Neural progenitor cell (in vitro differentiated cells): ENCODE results near the gene RSBN1L. TPM values are rescaled to one million over a fixed set of nuclear protein-coding genes. Genes with fewer than 3 reads are reported as not detected.

ENCODE experiments used
- DNase-seq: peaks from one replicate; pipeline ENCODE4 v3.0.0-alpha.2; 2016; ENCODE audit warnings: low spot score
- H2AFZ ChIP-seq: fragments of 200-600 bp; sonication (generic); replicated peaks from 2 replicates; pipeline ENCODE4 v1.6.1; 2016; ENCODE audit warnings: antibody characterized with exemption
- H3F3A ChIP-seq: fragments of 200-600 bp; sonication (generic); 2 replicates; pipeline ENCODE4 v1.6.1; 2016; ENCODE audit warnings: antibody characterized with exemption, low read depth
- H3K27ac ChIP-seq: fragments of 200-600 bp; sonication (generic); 2 replicates; pipeline ENCODE4 v1.5.1; 2016; ENCODE audit warnings: mild to moderate bottlenecking
- H3K27me3 ChIP-seq: fragments of 200-600 bp; sonication (generic); 2 replicates; pipeline ENCODE4 v1.6.1; 2016; ENCODE audit warnings: mild to moderate bottlenecking, moderate library complexity
- H3K36me3 ChIP-seq: fragments of 200-600 bp; sonication (generic); 2 replicates; pipeline ENCODE4 v1.5.1; 2016
- H3K4me1 ChIP-seq: fragments of 200-600 bp; sonication (generic); 2 replicates; pipeline ENCODE4 v1.6.1; 2016; ENCODE audit warnings: mixed run types
- H3K4me2 ChIP-seq: fragments of 200-600 bp; sonication (generic); 2 replicates; pipeline ENCODE4 v1.6.1; 2016
- H3K4me3 ChIP-seq: fragments of 200-600 bp; sonication (generic); 2 replicates; pipeline ENCODE4 v1.5.1; 2016
- H3K79me2 ChIP-seq: fragments of 200-600 bp; sonication (generic); 2 replicates; pipeline ENCODE4 v1.6.1; 2016; ENCODE audit warnings: low read depth
- H3K9ac ChIP-seq: fragments of 200-600 bp; sonication (generic); 2 replicates; pipeline ENCODE4 v1.6.1; 2016
- H3K9me3 ChIP-seq: fragments of 200-600 bp; sonication (generic); 2 replicates; pipeline ENCODE4 v1.5.1; 2016; ENCODE audit warnings: low read depth
- H4K20me1 ChIP-seq: fragments of 200-600 bp; sonication (generic); 2 replicates; pipeline ENCODE4 v1.6.1; 2016; ENCODE audit warnings: low read depth
- H3K27ac Mint-ChIP-seq: 3 replicates; pipeline ENCODE4 v1.8.0; 2021; ENCODE audit warnings: mixed read lengths
- H3K27me3 Mint-ChIP-seq: 2 replicates; pipeline ENCODE4 v1.8.0; 2022; ENCODE audit warnings: low read depth, mild to moderate bottlenecking, inconsistent platforms, moderate library complexity, mixed read lengths; ENCODE audit not compliant: insufficient read depth
- H3K36me3 Mint-ChIP-seq: 3 replicates; pipeline ENCODE4 v1.8.0; 2021; ENCODE audit warnings: mixed read lengths
- H3K4me1 Mint-ChIP-seq: 3 replicates; pipeline ENCODE4 v1.8.0; 2021; ENCODE audit warnings: mixed read lengths
- H3K4me3 Mint-ChIP-seq: 3 replicates; pipeline ENCODE4 v1.8.0; 2021; ENCODE audit warnings: mild to moderate bottlenecking, moderate library complexity, mixed read lengths
- H3K9me3 Mint-ChIP-seq: 3 replicates; pipeline ENCODE4 v1.8.0; 2020; ENCODE audit warnings: mixed read lengths
- CTCF ChIP-seq: fragments of 200-600 bp; sonication (generic); IDR thresholded peaks from 2 replicates; pipeline ENCODE4 v1.5.1; 2017; ENCODE audit warnings: antibody characterized with exemption, mild to moderate bottlenecking
- EZH2 ChIP-seq: fragments of 200-600 bp; sonication (generic); IDR thresholded peaks from 2 replicates; pipeline ENCODE4 v1.6.1; 2017; ENCODE audit warnings: antibody characterized with exemption, mild to moderate bottlenecking, moderate library complexity
- EZH2phosphoT487 ChIP-seq: fragments of 200-600 bp; sonication (generic); IDR thresholded peaks from 2 replicates; pipeline ENCODE4 v1.6.1; 2017; ENCODE audit warnings: antibody characterized with exemption
- total RNA-seq: library from RNA; depleted of rRNA; stranded (reverse); fragments of >200 nt; gene quantifications from 2 replicates; pipeline ENCODE4 v1.2.3, GENCODE V29; 2015; ENCODE audit warnings: low replicate concordance

The RSBN1L gene
- total RNA-seq, 1 donor from 2014 or later = 25.0 TPM

- Histone ChIP-seq H3K4me3 (peak overlapping the region; percentile 94), H3K4me2 (peak overlapping the region; percentile 95), H4K20me1 (peaks cover 52% of the 10 kb centered on the region), H3K27me3 (no peaks in the 10 kb centered on the region), H2AFZ (no peak overlapping the region), H3K27ac (no peak overlapping the region), H3K79me2 (peaks cover 97% of the 10 kb centered on the region), H3K9me3 (no peaks in the 10 kb centered on the region), H3K9ac (peak overlapping the region; percentile 51), H3K4me1 (peaks cover 26% of the 10 kb centered on the region), H3K36me3 (no peaks in the 10 kb centered on the region), H3F3A (peaks cover 3% of the 10 kb centered on the region)
- H3K36me3 Mint-ChIP-seq = peaks cover 16% of the 10 kb centered on the region
- peak overlapping the region; percentile 93 for H3K27ac Mint-ChIP-seq
- H3K27me3 Mint-ChIP-seq = no peaks in the 10 kb centered on the region
- H3K4me3 Mint-ChIP-seq = peak overlapping the region; percentile 99
- peaks cover under 1% of the 10 kb centered on the region for H3K9me3 Mint-ChIP-seq
- no peak for TF ChIP-seq CTCF
- H3K4me1 Mint-ChIP-seq = peaks cover 31% of the 10 kb centered on the region
- no peak for DNase-seq
Measured at GRCh38 chr7:77697535-77697831, 1.2 kb downstream of the RSBN1L start.

DNA sequence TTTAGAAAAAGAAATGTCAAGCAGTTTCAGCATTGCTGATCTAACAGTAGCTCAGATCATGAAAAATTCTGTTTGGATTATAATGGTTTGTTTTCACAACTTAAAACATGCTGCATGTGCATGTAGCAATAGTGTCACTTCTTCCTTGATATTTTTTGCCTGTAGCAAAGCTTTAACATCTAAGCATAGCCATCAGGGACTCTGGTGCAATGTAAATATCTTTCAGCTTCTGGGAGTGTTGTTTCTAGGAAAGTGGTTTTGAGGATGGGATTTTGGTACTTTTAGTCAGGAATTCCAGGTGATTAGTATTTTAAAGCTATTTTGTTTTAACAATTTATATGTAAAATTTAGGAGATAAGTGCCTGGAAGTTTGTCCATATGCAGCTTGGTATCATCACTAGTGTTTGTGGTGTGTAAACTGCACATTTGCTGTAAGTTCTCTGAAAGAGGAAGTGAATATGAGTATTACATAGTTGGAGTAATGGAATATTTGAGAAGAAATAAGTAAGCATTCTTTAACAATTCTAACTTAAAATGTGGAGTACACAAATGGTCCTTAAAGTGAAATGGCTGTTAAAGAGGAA lies 1.9 kb downstream of the RSBN1L start:
- Mint-ChIP-seq H3K27me3 (no peaks in the 10 kb centered on the region), H3K36me3 (peaks cover 18% of the 10 kb centered on the region), H3K4me1 (peaks cover 30% of the 10 kb centered on the region), H3K4me3 (peak overlapping the region; percentile 99), H3K27ac (no peak overlapping the region), H3K9me3 (no peaks in the 10 kb centered on the region)
- Histone ChIP-seq H3K79me2 (peaks cover 97% of the 10 kb centered on the region), H3K4me2 (peak overlapping the region; percentile 95), H3K36me3 (no peaks in the 10 kb centered on the region), H3K9me3 (no peaks in the 10 kb centered on the region), H4K20me1 (peaks cover 56% of the 10 kb centered on the region), H3K27ac (no peak overlapping the region), H2AFZ (no peak overlapping the region), H3K4me3 (peak overlapping the region; percentile 94), H3K27me3 (no peaks in the 10 kb centered on the region), H3K4me1 (peaks cover 26% of the 10 kb centered on the region), H3F3A (peaks cover 3% of the 10 kb centered on the region), H3K9ac (peak overlapping the region; percentile 51)
- no peak for TF ChIP-seq EZH2phosphoT487
- no peak for TF ChIP-seq CTCF
- no peak for TF ChIP-seq EZH2
- DNase-seq = no peak

- no peak overlapping the region for H3K27ac ChIP-seq
- peaks cover 97% of the 10 kb centered on the region for H3K79me2 ChIP-seq
- H3F3A ChIP-seq = peaks cover 3% of the 10 kb centered on the region
- H3K4me3 ChIP-seq = peak overlapping the region; percentile 94
- H3K4me2 ChIP-seq = peak overlapping the region; percentile 95
- H3K4me1 Mint-ChIP-seq = peaks cover 24% of the 10 kb centered on the region
- no peaks in the 10 kb centered on the region for H3K27me3 Mint-ChIP-seq
- no peaks in the 10 kb centered on the region for H3K9me3 Mint-ChIP-seq
- no peaks in the 10 kb centered on the region for H3K9me3 ChIP-seq
- DNase-seq = peak; percentile 34
- H3K36me3 Mint-ChIP-seq = peaks cover 18% of the 10 kb centered on the region
- peaks cover 57% of the 10 kb centered on the region for H4K20me1 ChIP-seq
- H3K4me1 ChIP-seq = peaks cover 22% of the 10 kb centered on the region
- no peaks in the 10 kb centered on the region for H3K36me3 ChIP-seq
- H3K27ac Mint-ChIP-seq = no peak overlapping the region
- peak overlapping the region; percentile 99 for H3K4me3 Mint-ChIP-seq
- H3K27me3 ChIP-seq = no peaks in the 10 kb centered on the region
- no peak overlapping the region for H2AFZ ChIP-seq
- H3K9ac ChIP-seq = no peak overlapping the region
- TF ChIP-seq EZH2 (no peak), CTCF (no peak), EZH2phosphoT487 (no peak)
Measured at GRCh38 chr7:77699056-77699455, 2.8 kb downstream of the RSBN1L start.
